Left ventricle myocardium superior (tissue), 1 donor: ENCODE data around the gene RNF5. TPM values are rescaled to one million over a fixed set of nuclear protein-coding genes. Genes with fewer than 3 reads are reported as not detected.
"Not testable (repeated sequence)": the region's sequence is repeated elsewhere in the genome, so short reads cannot be mapped to it uniquely, and the experiment has no call there.

Source experiments
- ATAC-seq: fragments of 200-7000 bp; cut with Tn5 transposase; one replicate; pipeline ENCODE4 v1.9.1; 2020; ENCODE audit warnings: mild to moderate bottlenecking, moderate library complexity
- DNase-seq: peaks from one replicate; pipeline ENCODE4 v3.0.0-alpha.2; 2020
- intact Hi-C: fragments of 100-400 bp; cut with micrococcal nuclease; formaldehyde crosslinking; loops from one replicate; pipeline ENCODE4 v1.11.0; 2022
- total RNA-seq: library from RNA; stranded (reverse); fragmentation: NEBNext Ultra II Directional; extraction: Animal tissue kit (Norgen Biotek cat#: 25700); gene quantifications from one replicate; pipeline ENCODE4 v1.2.1, GENCODE V29; 2021
- donor health status: DM: no; HTN: yes; CAD: no; lungs with severe emphysema.

Gene RNF5
- total RNA-seq, 1 donor from 2014 or later, result 94.1 TPM

DNA sequence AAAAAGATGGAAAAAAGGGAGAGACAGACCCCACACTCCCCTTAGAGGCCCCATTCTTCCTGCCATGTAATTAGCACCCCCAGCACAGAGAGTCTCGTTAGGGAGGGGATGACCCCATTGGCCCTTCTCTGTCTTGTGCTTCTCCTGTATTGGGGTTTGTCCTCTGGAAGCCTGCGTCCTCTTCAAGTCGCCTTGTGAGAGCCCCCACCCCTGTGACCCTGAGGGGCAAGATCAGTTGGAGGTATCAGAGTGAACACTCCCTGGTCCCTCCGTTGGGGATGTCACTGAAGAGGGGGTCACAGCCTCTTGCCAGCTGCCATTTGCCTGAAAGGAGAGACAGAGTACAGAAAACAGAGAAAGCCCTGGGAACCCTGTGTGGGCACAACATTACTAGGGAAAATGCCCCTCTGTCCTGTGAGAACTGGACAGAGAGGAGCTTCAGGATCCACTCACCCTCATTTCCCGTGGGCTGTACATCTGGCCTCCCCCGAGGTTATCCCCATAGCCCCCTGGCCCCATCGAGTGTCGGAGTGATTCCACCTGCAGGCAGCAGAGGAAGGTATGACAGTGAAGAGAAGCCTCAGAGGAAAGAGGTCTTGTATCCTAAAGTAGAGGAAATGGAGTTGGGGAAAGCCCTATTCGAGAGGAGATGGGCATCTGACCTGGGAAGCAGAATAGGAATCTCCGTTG lies 8.1 kb downstream of the RNF5 start:
- DNase-seq, intact Hi-C loops, ATAC-seq: not testable (repeated sequence)

- intact Hi-C loops, result no loop called here
- ATAC-seq (no peak), DNase-seq (no peak)
These were observed 9.0 kb downstream of the RNF5 start for GRCh38 chr6:32187009-32187709.

DNA sequence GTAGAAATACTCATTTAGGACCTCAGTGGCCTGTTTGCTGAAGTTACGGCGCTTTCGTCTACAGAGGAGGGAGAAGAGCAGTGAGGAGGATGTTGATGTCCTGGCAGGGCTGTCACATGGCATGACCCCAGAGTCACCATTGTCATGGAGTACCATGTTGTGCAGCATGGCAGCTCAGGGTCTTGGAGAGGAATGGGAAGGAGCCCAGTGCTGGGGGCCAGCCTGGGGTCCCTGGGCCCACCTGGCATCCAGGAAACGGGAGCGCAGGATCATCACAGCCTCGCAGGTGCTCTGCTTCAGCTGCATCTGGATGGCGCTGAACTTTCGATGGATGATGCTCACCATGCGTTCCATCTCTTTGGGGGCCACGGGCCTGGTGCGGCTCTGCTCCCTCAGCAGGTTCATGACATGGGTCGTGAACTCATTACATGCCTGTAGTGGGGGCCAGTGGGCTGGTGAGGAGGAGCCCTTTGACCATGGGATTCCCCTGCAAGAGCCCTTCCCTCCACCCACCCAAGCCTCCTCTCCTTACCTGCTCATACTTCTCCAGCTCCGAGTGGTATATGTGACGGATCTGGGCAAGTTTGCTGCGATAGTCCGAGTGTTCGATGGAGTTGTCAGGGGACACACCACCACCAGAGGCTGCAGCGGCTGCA lies 9.6 kb downstream of the RNF5 start:
- intact Hi-C loops, DNase-seq, ATAC-seq: not testable (repeated sequence)

GRCh38 chr6:32188381-32189068 lies 10.3 kb downstream of the RNF5 start:
- intact Hi-C loops, result no loop called here
- ATAC-seq, result no peak
- DNase-seq, result no peak

- intact Hi-C loops, result no loop called here
- ATAC-seq, result peak; percentile 2
These were observed 11.0 kb downstream of the RNF5 start for GRCh38 chr6:32189069-32189741.

DNA sequence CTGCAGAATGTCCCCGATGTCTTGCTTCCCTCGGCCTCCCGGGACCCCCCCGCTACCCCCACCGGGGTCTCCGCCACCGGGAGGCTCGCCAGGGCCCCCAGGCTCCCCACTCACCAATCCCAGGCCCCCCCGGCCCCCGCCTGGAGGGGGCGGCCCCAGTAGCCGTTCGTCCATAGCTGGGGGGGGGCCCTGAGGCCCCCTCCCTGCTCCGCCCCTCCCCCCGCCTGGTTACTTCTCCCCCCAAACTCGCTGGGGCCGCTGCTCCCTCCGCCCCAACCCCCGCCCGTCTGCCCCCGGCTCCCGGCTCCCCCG lies 11.5 kb downstream of the RNF5 start:
- intact Hi-C loops, result no loop called here
- peak; percentile 4 for ATAC-seq
- DNase-seq, result peak; percentile 64

More at GRCh38 chr6:32189069-32189741, 11.0 kb downstream of the RNF5 start:
- DNase-seq, result no peak

GRCh38 chr6:32190054-32190851 lies 12.0 kb downstream of the RNF5 start, which contains the start of gene PBX2:
Gene PBX2, minus strand, starts transcription at chr6:32190202. Its CDS starts 287 bp downstream, at chr6:32189915.
- ATAC-seq (peak; percentile 80), DNase-seq (peak; percentile 90)
- intact Hi-C loops, result no loop called here

- no peak for ATAC-seq
- intact Hi-C loops, result no loop called here
- DNase-seq, result no peak
These were observed 12.9 kb downstream of the RNF5 start for GRCh38 chr6:32190911-32191677.

DNA sequence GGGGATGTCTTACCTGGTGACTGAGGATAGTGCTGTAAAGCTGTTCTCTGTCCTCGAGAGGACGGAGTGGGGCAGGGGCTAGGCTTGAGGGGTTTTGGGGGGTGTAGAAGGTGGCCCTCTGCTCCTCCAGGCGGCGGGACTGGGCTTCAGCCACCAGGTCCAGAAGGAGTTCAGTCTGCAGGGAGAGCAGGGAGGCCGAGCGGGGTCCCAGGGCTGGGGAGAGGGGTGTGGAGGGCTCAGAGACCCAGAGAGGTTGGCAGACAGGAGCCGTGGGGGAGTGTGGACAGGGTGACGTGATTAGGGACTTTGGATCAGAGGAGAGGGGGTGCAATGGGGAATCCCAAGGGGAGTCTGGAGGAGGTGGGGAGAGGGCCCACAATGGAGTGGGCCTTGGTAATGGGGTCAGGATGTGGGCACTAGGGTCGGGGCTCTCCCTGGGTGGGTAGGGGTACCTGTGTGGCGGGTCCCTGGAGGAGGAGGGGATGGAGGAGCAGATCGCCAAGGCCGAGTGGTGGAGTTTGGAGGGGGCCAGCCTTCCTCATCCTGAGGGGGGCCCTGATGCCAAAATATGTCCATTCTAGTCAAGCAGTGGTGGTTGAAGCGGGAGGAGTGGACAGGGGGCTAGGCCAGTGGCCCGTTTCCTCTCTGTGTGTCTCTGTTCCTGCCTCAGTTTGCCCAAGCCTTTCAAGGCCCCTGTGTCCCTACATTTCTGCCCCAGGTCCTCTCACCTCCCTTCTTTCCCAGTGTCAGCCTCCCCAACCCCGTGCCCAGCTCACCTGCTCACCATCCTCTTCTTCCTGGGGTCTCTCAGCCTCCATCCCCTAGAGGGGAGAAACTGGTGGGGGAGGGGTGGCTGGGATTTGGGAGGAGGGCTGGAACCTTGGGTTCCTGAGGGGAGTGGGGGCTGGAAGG lies 13.7 kb downstream of the RNF5 start:
- no peak for DNase-seq

GRCh38 chr6:32192608-32193039 lies 14.4 kb downstream of the RNF5 start, which contains the start of gene GPSM3:
Gene GPSM3, minus strand, starts transcription at chr6:32192643. Its CDS starts 130 bp downstream, at chr6:32192513.
- ATAC-seq (no peak), DNase-seq (peak; percentile 77)
- intact Hi-C loops, result no loop called here

More for the DNA sequence above, 13.7 kb downstream of the RNF5 start:
- intact Hi-C loops, result no loop called here
- no peak for ATAC-seq

DNA sequence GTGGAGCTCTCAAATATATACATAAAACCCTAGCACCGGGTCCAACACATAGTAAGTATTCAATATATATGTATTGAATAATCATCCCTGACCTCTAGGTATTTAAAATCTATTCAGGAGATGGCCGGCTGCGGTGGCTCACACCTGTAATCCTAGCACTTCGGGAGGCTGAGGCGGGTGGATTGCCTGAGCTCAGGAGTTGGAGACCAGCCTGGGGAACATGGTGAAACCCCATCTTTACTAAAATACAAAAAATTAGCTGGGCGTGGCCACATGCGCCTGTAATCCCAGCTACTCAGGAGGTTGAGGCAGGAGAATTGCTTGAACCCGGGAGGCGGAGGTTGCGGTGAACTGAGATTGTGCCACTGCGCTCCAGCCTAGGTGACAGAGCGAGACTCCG lies 14.9 kb downstream of the RNF5 start:
- ATAC-seq, intact Hi-C loops, DNase-seq: not testable (repeated sequence)

GRCh38 chr6:32194388-32194787 lies 16.2 kb downstream of the RNF5 start:
- ATAC-seq, result no peak
- DNase-seq, result no peak
- intact Hi-C loops, result no loop called here

DNA sequence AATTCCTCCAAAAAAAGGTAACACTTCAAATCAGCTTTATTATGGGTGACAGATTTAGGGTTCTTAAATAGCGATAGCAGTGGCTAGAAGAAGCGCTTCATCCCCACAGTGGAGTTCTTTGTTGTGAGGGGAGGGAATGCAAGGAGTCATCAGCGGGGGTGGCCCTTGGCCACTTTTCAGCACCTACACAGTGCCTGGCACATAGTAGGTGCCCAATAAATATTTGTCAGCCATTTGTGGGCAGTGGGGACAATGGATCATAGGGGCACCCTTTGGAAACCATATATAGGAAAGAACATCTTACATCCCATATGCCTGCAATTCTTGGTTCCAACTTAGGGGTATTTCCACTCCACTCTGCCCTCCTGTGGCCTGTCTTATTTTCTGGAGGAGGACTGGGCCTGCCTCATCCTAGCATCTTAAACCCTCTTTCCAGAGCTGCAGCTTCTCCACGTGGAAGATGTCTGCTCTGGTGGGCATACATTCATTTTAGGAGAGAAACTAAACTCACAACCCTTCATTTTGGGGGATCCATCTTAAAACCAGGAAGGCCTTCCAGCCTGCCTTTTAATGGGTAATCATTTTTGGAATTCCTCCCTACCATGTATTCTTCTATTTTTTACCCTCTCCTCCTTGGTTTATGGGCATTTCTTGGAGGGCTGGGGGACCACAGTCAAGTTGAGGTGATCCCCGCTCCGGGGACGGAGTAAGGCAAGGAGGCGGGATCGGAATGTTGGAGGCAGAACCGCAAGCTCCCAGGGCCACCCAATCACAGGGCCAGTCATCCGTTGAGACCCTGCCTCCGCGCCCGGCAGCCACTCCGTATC lies 16.8 kb downstream of the RNF5 start:
- DNase-seq (no peak), ATAC-seq (no peak)
- intact Hi-C loops, result no loop called here

- DNase-seq (peak; percentile 100), ATAC-seq (peak; percentile 88)
- intact Hi-C loops, result no loop called here
These were observed 17.4 kb downstream of the RNF5 start for GRCh38 chr6:32195652-32195901.

DNA sequence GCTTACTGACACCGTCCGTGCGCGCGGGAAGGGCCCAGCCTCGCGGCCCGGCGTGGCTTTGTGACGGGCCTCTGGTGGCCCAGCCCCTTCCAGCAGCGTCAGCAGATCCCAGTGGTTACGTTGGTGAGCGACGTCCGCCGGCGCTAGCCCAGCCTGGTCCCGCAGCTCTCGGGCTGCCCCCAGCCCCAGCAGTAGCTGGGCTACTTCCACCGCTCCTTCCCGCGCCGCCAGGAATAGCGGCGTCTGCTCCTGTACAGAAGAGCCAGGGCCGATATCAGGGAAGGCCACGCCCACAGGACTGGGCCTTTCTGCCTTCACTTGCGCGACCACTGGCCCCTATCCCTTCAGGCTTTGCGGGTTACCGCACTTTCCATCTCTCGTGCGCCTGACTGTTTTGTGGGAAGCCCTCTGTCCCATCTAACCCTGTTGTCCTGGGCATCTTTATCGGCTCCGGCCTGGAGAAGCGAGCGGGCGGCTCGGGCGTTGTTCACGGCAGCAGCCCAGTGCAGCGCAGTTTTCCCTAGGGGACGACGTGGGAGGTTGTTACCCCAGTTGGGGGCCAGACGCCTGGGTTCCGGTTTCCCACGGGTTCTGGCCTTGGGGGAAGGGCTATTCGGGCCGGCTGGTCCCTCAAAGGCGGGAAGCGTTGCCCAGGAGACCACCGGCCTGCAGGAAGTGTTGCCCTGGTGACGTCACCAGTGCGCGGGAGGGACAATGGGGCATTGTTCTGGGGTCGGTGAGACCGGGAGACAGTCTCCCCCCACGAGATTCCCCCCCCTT lies 17.9 kb downstream of the RNF5 start:
- intact Hi-C loops, result no loop called here

More for the DNA sequence above, 17.9 kb downstream of the RNF5 start:
- DNase-seq (peak; percentile 94), ATAC-seq (peak; percentile 48)
